GM06990 (cell line): Measurements from ENCODE around the gene MEF2C.

Experiments used
- DNase-seq: peaks from one replicate; pipeline ENCODE4 v3.0.0-alpha.2; 2011; ENCODE audit not compliant: insufficient read length; ENCODE audit errors: extremely low read depth
- H3K27me3 ChIP-seq: replicated peaks from 2 replicates; pipeline ENCODE4 v1.6.0; 2011; ENCODE audit warnings: low read length; ENCODE audit not compliant: control insufficient read depth, insufficient read depth
- H3K36me3 ChIP-seq: 2 replicates; pipeline ENCODE4 v1.5.1; 2011; ENCODE audit warnings: low read length; ENCODE audit not compliant: control insufficient read depth, insufficient read depth
- H3K4me3 ChIP-seq: replicated peaks from 2 replicates; pipeline ENCODE4 v1.5.1; 2011; ENCODE audit warnings: low read depth, mild to moderate bottlenecking, control low read depth, low read length
- TF ChIP-seq, protein P1 (sequence below): IDR thresholded peaks from 2 replicates; pipeline ENCODE4 v1.5.1; 2011; ENCODE audit warnings: low read length, control low read depth, mild to moderate bottlenecking, inconsistent platforms; ENCODE audit not compliant: insufficient read depth, poor library complexity, severe bottlenecking

MEF2C gene

GRCh38 chr5:88770276-88771257 lies 112.4 kb downstream of the MEF2C start:
- H3K36me3 ChIP-seq = peaks cover 26% of the 10 kb centered on the region
- TF ChIP-seq, protein P1, sequence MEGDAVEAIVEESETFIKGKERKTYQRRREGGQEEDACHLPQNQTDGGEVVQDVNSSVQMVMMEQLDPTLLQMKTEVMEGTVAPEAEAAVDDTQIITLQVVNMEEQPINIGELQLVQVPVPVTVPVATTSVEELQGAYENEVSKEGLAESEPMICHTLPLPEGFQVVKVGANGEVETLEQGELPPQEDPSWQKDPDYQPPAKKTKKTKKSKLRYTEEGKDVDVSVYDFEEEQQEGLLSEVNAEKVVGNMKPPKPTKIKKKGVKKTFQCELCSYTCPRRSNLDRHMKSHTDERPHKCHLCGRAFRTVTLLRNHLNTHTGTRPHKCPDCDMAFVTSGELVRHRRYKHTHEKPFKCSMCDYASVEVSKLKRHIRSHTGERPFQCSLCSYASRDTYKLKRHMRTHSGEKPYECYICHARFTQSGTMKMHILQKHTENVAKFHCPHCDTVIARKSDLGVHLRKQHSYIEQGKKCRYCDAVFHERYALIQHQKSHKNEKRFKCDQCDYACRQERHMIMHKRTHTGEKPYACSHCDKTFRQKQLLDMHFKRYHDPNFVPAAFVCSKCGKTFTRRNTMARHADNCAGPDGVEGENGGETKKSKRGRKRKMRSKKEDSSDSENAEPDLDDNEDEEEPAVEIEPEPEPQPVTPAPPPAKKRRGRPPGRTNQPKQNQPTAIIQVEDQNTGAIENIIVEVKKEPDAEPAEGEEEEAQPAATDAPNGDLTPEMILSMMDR = no peak
- DNase-seq = no peak
- no peaks in the 10 kb centered on the region for H3K27me3 ChIP-seq
- H3K4me3 ChIP-seq = no peak overlapping the region

GRCh38 chr5:88769165-88769564 lies 113.8 kb downstream of the MEF2C start:
- no peak for DNase-seq
- H3K36me3 ChIP-seq = peaks cover 28% of the 10 kb centered on the region
- no peak overlapping the region for H3K4me3 ChIP-seq
- TF ChIP-seq, protein P1 = no peak
- H3K27me3 ChIP-seq = no peaks in the 10 kb centered on the region

- no peak for DNase-seq
- TF ChIP-seq, protein P1 = no peak
- H3K27me3 ChIP-seq = no peaks in the 10 kb centered on the region
- H3K36me3 ChIP-seq = peaks cover 24% of the 10 kb centered on the region
- H3K4me3 ChIP-seq = no peak overlapping the region
Measured at GRCh38 chr5:88768411-88768810, 114.6 kb downstream of the MEF2C start.

DNA sequence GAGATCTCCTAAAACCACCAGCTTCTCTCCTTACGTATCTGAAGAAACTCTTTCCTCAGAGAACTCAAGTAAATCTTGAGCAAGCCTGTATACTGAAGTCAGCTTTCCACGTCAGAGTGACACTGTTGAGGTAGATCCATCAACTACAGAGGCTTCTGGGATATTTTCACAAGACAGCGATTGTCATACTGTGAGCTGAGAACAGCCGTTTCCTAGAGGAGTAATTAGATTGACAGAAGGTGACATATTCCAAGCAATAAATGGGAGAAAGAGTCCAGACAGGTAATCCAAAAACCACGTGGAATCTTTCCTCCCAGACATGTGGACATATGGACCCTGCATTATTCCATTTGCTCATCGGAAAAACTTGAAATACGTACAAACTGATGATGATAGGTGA lies 117.2 kb downstream of the MEF2C start:
- Histone ChIP-seq H3K4me3 (no peak overlapping the region), H3K27me3 (no peaks in the 10 kb centered on the region), H3K36me3 (peaks cover 10% of the 10 kb centered on the region)
- DNase-seq = no peak
- TF ChIP-seq, protein P1 = no peak

GRCh38 chr5:88765171-88765570 lies 117.8 kb downstream of the MEF2C start:
- peaks cover 13% of the 10 kb centered on the region for H3K36me3 ChIP-seq
- DNase-seq = no peak
- TF ChIP-seq, protein P1 = no peak
- no peaks in the 10 kb centered on the region for H3K27me3 ChIP-seq
- no peak overlapping the region for H3K4me3 ChIP-seq

- H3K36me3 ChIP-seq = peaks cover 14% of the 10 kb centered on the region
Measured at GRCh38 chr5:88761939-88762338, 121.0 kb downstream of the MEF2C start.

More at GRCh38 chr5:88761939-88762338, 121.0 kb downstream of the MEF2C start:
- TF ChIP-seq, protein P1 = no peak
- Histone ChIP-seq H3K27me3 (no peaks in the 10 kb centered on the region), H3K4me3 (no peak overlapping the region)
- DNase-seq = no peak
